ES-I3 (cell line): ENCODE data around the gene GABRB3.

Experiments
- H3K36me3 ChIP-seq: 2 replicates; pipeline ENCODE4 v1.6.1; 2013; ENCODE audit warnings: mild to moderate bottlenecking, low read length, control low read depth, moderate library complexity; ENCODE audit not compliant: insufficient read depth
- H3K4me1 ChIP-seq: 2 replicates; pipeline ENCODE4 v1.6.1; 2013; ENCODE audit warnings: mild to moderate bottlenecking, control low read depth, low read length; ENCODE audit not compliant: insufficient read depth
- H3K9ac ChIP-seq: 2 replicates; pipeline ENCODE4 v1.6.1; 2013; ENCODE audit warnings: low read depth, mild to moderate bottlenecking, low read length, moderate library complexity
- H3K9me3 ChIP-seq: 2 replicates; pipeline ENCODE4 v1.6.1; 2013; ENCODE audit warnings: mild to moderate bottlenecking, low read length, moderate library complexity; ENCODE audit not compliant: control insufficient read depth, insufficient read depth

Gene GABRB3

DNA sequence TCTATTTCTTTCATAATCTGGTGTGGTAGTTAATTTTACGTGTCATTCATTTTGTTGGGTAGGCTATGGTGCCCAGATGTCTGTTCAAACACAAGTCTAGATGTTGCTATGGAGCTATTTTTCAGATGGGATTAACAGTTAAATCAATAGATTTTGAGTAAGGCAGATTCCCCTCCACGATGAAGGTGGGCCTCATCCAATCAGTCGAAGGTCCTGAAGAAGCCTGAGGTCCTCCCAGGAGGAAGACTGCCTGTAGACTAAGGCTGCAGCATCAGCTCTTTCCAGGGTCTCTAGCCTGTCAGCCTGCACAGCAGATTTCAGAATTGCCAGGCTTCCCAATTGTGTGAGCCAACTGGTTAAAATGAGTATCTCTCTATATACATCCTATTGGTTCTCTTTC lies 92.9 kb downstream of the GABRB3 start:
- no peaks in the 10 kb centered on the region for H3K9me3 ChIP-seq
- H3K9ac ChIP-seq: no peak overlapping the region
- H3K4me1 ChIP-seq: peaks cover 50% of the 10 kb centered on the region
- H3K36me3 ChIP-seq: no peaks in the 10 kb centered on the region

DNA sequence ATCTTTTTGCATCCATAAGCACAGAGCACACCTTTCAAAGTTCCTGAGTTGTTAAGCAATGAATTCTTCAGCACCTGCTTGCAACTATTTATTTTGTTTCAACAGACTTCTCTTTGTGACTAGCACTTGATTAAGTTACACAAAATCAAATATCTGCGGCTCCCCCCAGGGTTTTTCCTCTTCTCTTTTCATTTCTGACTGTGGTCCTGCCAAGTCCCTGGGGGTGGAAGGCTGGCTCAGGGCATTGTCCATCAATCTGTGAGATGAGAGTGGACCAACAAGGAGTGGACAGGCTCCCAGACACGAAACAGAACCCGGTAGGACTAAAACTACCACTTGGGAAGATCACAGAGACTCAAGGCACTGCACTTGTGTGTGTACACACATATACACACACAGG lies 96.8 kb downstream of the GABRB3 start:
- H3K4me1 ChIP-seq: peaks cover 36% of the 10 kb centered on the region
- H3K9me3 ChIP-seq: no peaks in the 10 kb centered on the region
- H3K36me3 ChIP-seq: no peaks in the 10 kb centered on the region
- H3K9ac ChIP-seq: no peak overlapping the region

DNA sequence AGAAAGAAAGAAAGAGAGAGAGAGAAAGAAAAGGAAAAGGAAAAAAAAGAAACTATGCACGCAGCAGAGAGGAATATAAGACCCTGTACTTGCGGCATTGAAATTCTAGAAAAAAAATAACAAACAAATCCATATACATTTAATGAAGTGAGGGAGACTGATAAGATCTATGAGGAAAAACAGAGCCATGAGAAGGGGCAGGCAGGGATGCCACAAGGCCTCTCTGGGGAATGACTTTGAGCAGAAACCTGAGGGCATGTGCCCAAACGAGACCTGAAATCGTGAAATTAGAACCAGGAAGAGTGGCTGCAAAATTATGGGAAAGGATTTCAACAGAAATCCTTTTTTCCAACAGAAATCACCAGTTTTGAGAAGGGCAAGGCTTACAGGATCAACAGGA lies 98.4 kb downstream of the GABRB3 start:
- Histone ChIP-seq H3K4me1 (peaks cover 32% of the 10 kb centered on the region), H3K9ac (no peak overlapping the region), H3K36me3 (no peaks in the 10 kb centered on the region), H3K9me3 (no peaks in the 10 kb centered on the region)

DNA sequence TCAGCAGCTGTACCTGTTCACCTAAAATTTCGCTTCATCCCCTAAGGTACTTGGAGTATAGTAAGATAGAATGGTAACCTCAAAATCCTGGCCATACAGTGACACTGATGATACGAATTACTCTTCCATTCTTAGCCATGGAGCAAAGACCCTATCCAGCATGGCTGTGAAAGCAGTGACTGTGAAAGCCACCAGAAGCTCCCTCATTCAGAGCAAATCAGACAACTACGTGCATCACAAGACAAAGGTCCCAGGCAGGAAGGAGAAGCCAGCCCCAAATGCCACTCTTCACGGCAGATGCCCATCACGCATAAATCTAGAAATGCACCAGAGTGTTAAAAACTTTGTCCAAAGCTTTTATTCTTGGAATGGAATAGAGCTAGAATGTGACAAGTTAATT lies 99.4 kb downstream of the GABRB3 start:
- Histone ChIP-seq H3K4me1 (peaks cover 29% of the 10 kb centered on the region), H3K36me3 (no peaks in the 10 kb centered on the region), H3K9me3 (no peaks in the 10 kb centered on the region), H3K9ac (no peak overlapping the region)

DNA sequence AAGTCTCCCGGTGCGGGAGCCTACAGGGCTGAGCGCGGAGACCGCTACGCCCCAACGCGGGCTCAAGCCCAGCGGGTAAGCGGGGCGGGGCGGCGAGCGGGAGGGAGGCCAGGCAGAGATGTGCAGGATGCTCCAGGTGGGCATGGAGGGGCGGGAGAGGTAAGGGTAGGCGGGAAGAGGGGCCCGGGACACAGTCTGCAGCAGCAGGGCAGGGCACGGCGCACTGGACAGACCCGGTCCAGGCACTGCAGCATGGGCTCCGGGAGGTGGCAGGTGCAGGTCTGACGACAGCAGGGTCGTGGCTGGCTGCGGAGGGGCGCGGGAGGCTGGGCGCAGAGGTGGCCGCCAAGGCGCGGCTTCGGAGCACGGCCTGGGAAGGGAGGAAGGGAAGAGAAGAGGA lies 102.8 kb downstream of the GABRB3 start:
- no peak overlapping the region for H3K9ac ChIP-seq
- no peaks in the 10 kb centered on the region for H3K9me3 ChIP-seq
- H3K36me3 ChIP-seq: no peaks in the 10 kb centered on the region
- peaks cover 38% of the 10 kb centered on the region for H3K4me1 ChIP-seq

DNA sequence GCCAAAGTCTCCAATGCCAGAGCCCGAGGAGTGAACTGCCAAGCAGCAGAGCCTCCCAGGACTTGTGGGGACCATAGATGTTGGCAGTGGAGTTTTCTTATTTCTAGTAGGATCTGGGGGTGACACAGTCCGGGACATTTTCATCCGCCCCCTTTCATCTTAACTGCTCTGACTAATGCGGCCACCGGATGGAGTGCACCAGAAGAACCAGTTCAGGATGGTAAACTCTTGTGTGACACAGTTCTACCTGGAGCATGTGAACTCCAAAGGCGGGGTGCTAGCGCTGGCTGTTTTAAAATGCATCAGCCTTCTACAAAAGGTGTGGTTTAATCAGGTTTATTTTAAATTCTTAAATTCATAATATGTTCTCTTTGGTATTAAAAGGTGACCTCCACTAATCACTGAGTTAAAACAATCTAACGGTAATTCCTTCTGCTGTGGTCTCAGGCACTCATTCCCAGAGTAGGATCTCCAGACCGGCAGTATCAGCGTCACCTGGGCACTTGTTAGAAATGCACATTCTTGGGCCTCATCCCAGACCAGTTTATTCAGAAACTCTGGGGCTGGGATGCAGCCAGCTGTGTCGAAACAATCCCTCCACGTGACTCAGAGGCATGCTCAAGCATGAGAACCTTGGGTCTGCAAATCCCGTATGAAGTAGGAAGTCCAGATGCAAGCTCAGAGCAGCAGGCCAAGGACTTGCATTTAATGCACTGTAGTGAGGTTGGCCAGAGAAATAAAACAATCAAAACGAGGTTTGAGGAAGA lies 105.5 kb downstream of the GABRB3 start:
- H3K4me1 ChIP-seq: peaks cover 37% of the 10 kb centered on the region
- no peak overlapping the region for H3K9ac ChIP-seq
- H3K9me3 ChIP-seq: no peaks in the 10 kb centered on the region
- no peaks in the 10 kb centered on the region for H3K36me3 ChIP-seq

DNA sequence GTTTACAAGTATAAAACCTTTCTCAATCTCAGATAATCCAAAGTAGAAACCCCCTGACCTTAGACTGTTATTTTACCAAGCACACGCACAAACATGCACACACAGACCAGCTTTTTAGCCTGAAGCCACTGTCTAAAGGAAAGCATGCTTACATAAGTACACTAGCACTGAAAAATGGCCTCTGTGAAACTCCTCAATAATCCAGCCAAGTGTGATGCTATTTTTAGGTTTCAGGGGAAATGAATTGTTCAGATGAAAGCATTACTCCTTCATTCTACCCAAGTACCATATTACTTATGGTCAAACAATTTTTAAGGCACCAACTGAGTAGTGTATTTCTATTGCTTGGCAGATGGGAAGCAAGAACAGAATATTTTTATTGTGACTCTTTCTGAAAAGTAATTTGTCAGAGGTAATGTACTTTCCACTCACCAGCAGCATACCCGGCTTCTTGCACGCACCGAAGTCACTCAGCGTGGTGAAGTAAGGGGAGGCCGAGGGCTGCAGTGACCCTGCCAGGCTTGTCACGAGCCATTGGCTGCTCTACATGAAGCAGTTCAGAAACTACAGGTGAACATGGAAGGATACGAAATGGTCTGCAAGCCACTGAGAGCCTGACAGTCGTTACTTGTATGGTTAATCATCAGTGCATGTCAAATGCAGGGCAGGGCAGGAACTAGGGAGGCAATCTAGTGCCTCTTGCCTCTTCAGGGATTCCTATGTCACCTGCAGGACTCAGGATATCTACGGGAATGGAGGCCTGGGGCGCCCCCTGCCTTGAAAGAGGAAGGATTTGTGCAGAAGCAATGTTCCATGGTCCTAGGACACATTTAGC lies 106.7 kb downstream of the GABRB3 start:
- H3K36me3 ChIP-seq: no peaks in the 10 kb centered on the region
- H3K9me3 ChIP-seq: no peaks in the 10 kb centered on the region
- H3K9ac ChIP-seq: no peak overlapping the region
- peaks cover 32% of the 10 kb centered on the region for H3K4me1 ChIP-seq

DNA sequence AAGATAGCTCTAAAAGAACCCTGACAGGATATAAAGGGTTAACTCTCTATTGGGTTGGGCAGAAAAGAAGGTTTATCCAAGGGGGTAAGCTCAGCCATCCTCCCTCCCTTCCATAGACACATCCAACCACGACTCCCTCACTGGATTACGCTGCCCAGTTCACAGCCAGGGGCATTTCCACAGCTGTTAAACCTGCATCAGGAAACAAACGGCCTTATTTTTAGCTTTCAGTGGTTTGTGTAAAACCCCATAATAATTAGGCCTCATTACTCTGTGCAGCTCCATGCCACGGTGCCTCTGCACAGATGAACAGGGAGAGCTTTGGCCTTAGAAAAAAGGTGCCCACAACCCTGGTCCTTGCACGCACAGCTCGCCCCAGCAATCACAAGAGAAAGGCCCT lies 110.6 kb downstream of the GABRB3 start:
- Histone ChIP-seq H3K36me3 (no peaks in the 10 kb centered on the region), H3K4me1 (peaks cover 19% of the 10 kb centered on the region), H3K9me3 (no peaks in the 10 kb centered on the region), H3K9ac (no peak overlapping the region)

DNA sequence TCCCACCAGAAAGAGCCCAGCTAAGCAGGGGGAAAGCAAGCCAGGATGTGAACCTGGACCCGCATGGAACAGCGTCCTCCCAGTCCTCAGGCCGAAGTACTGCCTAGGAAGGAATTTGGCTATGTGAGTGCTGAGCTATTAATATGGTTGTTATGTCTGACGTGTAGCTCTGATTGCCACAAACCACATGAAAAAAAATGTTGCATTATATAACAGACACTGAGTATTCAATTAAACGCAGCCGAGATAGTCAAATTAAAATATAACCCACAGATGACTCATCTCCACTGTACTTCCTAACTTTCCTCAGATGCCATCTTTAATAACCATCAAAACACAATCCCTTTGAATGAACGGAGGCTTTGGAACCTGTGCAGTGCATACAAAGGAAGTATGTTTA lies 111.1 kb downstream of the GABRB3 start:
- Histone ChIP-seq H3K9ac (no peak overlapping the region), H3K9me3 (no peaks in the 10 kb centered on the region), H3K36me3 (no peaks in the 10 kb centered on the region), H3K4me1 (peaks cover 14% of the 10 kb centered on the region)

DNA sequence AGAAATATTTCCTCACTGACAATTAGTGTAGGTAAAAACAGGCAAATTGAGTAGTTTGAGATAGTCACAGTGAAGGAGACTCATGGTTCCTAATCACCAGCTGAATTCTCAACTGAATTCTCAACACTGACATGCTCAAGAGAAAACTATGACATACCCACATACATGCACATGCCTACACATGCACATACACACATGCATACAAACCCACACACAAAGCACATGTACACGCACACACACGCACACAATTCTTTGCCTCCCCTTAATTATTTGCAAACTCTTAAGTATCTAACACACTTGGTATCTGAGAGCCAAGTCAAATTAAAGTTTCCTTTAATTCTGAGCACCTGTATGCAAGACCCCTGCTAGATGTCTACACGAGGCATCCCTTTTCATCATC lies 111.8 kb downstream of the GABRB3 start:
- Histone ChIP-seq H3K9ac (no peak overlapping the region), H3K4me1 (peaks cover 12% of the 10 kb centered on the region), H3K36me3 (no peaks in the 10 kb centered on the region), H3K9me3 (no peaks in the 10 kb centered on the region)

DNA sequence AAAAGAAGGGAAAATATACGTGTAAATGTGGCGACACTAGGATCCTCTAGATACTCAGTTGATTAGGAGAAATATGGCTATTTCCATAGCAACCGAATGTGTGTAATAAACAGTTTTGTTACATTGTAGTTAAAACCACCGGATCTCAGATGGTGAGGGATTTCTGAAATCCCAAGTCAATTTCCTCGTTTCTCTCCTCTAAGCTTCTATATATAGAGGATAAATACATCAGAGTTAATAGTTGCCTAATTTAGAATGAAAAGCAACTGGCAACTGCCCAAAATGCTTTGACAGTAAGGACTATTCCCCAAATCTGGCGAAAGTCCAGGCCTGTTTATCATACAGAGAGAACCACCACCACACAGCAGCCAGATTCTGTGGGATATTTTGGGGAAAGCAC lies 112.6 kb downstream of the GABRB3 start:
- Histone ChIP-seq H3K9me3 (no peaks in the 10 kb centered on the region), H3K36me3 (no peaks in the 10 kb centered on the region), H3K4me1 (peaks cover 7% of the 10 kb centered on the region), H3K9ac (no peak overlapping the region)

DNA sequence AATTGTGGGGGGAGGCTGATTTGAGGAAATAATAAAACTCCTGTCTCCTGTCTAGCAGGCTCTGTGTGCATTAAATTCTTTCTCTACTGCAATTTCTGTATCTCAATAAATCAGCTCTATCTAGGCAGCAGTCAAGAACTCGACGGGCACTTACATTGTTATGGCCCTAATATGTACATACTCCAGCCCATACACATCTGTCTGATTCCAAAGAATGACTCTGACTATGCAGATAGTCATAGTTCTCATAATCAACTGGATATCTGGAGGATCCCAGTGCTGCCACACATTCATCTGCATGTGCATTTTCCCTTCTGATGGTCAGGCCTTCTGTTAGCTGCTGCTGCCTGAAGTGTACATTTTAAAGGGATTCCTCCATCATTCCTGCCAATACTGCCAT lies 114.6 kb downstream of the GABRB3 start:
- Histone ChIP-seq H3K4me1 (peaks cover 7% of the 10 kb centered on the region), H3K9ac (no peak overlapping the region), H3K9me3 (no peaks in the 10 kb centered on the region), H3K36me3 (no peaks in the 10 kb centered on the region)

DNA sequence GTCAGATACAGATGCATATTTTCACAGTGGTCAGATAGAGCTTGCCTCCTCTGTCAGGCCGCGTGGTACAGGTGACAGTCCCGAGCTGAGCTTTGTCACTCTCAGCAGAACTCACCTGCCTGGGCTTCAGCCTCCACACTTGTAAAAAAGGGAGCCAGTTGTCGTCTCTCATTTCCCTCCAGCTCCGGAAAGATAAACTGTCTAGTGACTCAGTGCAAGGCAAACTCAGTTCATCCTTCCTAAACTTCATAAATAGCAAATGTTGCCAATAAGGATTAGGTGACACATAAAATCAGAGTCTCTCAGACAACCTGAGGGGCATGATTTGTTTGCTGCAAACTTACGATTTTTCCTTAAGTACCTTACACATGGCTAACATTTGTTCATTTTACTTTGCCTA lies 116.8 kb downstream of the GABRB3 start:
- no peaks in the 10 kb centered on the region for H3K9me3 ChIP-seq
- 0 out of 2 replicates have a peak, but pooled peaks cover 3% of the 10 kb centered on the region for H3K4me1 ChIP-seq
- no peaks in the 10 kb centered on the region for H3K36me3 ChIP-seq
- no peak overlapping the region for H3K9ac ChIP-seq

DNA sequence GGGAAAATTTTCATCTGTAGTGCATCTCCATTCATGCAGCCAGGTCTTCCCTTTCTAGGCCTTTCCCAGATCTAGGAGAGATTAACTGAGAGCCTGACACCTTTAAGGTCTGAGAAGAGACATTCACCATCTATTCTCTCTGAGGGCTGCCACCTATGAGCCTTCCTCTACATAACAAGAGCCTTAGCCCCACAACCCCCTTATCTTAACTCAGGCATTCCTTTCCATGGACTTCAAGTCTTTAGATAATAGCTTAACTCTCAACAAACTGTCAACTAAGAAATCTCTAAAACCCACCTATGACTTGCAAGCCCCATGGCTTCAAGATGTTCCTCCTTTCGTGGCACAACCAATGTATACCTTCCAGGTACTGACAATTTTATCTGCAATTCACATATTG lies 121.0 kb downstream of the GABRB3 start:
- no peak overlapping the region for H3K9ac ChIP-seq
- 0 out of 2 replicates have a peak, but pooled peaks cover 3% of the 10 kb centered on the region for H3K4me1 ChIP-seq
- peaks cover 3% of the 10 kb centered on the region; the same call in 1 of the 2 replicates for H3K9me3 ChIP-seq
- H3K36me3 ChIP-seq: 0 out of 2 replicates have a peak, but pooled peaks cover 2% of the 10 kb centered on the region

DNA sequence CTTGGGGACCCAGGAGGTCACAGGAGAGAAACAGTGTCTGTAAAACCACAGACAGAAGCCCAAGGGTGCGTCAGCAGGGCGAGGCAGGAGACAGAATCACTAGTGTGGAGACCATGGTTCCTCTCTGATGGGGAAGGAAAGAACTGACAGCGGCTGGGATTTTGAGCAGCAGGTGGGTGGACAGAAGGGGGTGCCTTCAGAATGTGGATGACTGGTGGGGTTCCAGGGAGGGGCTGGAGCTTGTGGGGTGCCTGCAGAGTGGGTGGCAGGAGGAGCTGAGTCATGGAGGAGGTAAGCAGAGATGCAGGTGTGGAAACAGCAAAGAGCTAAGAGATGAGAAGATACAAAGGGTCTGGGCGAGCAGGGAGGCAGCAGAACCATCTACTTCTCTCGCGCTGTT lies 124.2 kb downstream of the GABRB3 start:
- peaks cover 3% of the 10 kb centered on the region; the same call in 1 of the 2 replicates for H3K9me3 ChIP-seq
- H3K4me1 ChIP-seq: 0 out of 2 replicates have a peak, but pooled peaks cover 3% of the 10 kb centered on the region
- 0 out of 2 replicates have a peak, but pooled peaks cover 2% of the 10 kb centered on the region for H3K36me3 ChIP-seq
- H3K9ac ChIP-seq: no peak overlapping the region
